Measurements from ENCODE around the gene SAFB2.

- TF ChIP-seq CTCF (IDR thresholded peaks at IDR 0.05) = no peak
- TF ChIP-seq POLR2A (IDR thresholded peaks at IDR 0.05) = no peak
These were observed 36.9 kb downstream of the SAFB2 start for GRCh38 chr19:5585461-5586299.
